ENCODE results near the gene MROH2A. TPM values are rescaled to one million over a fixed set of nuclear protein-coding genes. Genes with fewer than 3 reads are reported as not detected.
A peak's percentile ranks its signal among the peaks of the same experiment; 100 is the strongest.

The MROH2A gene
- total and polyA plus RNA-seq, 4 donors, result 0.08 to 0.28 (median 0.09) TPM; not detected in 1

GRCh38 chr2:233798335-233799086, 20.4 kb downstream of the MROH2A start:
- Histone ChIP-seq H3K9ac (ENCODE audit: low read depth in 1 of 2, low read length in 2 of 2) (no peak overlapping the region), H3K4me3 (ENCODE audit: low read depth in 1 of 3, low read length in 3 of 3) (no peak overlapping the region), H3K27ac (ENCODE audit: low read depth in 1 of 2, low read length in 2 of 2) (no peak overlapping the region), H3K4me1 (ENCODE audit: control insufficient read depth in 4 of 4, insufficient read depth in 4 of 4, low read length in 3 of 4) (no peaks in the 10 kb centered on the region), H3K9me3 (ENCODE audit: control insufficient read depth in 4 of 4, low read length in 3 of 4) (no peaks in the 10 kb centered on the region), H3K27me3 (ENCODE audit: control insufficient read depth in 4 of 4, insufficient read depth in 4 of 4, low read length in 3 of 4) (no peaks in the 10 kb centered on the region), H3K36me3 (ENCODE audit: control insufficient read depth in 4 of 4, insufficient read depth in 3 of 4, low read depth in 1 of 4, low read length in 3 of 4) (no peaks in the 10 kb centered on the region)
- DNase-seq (ENCODE audit: low spot score), result peak; percentile 26
- WGBS, result 89% methylated on average over 14 of the region's 14 CpGs
- TF ChIP-seq RXRA (IDR thresholded peaks at IDR 0.05) (no peak), FOXA2 (IDR thresholded peaks at IDR 0.05) (no peak), ATF3 (IDR thresholded peaks at IDR 0.05) (no peak), GABPA (IDR thresholded peaks at IDR 0.05 in 1 of 2, conservative IDR thresholded peaks at IDR 0.05 in 1 of 2) (no peak), YY1 (IDR thresholded peaks at IDR 0.05) (no peak), CTCF (IDR thresholded peaks at IDR 0.05; ENCODE audit: low read depth, low read length, missing input control) (no peak)

GRCh38 chr2:233799087-233799665, 21.0 kb downstream of the MROH2A start:
- Histone ChIP-seq H3K27me3 (ENCODE audit: control insufficient read depth in 4 of 4, insufficient read depth in 4 of 4, low read length in 3 of 4) (no peaks in the 10 kb centered on the region), H3K4me1 (ENCODE audit: control insufficient read depth in 4 of 4, insufficient read depth in 4 of 4, low read length in 3 of 4) (no peaks in the 10 kb centered on the region), H3K4me3 (ENCODE audit: low read depth in 1 of 3, low read length in 3 of 3) (no peak overlapping the region), H3K9ac (ENCODE audit: low read depth in 1 of 2, low read length in 2 of 2) (no peak overlapping the region), H3K27ac (ENCODE audit: low read depth in 1 of 2, low read length in 2 of 2) (no peak overlapping the region), H3K36me3 (ENCODE audit: control insufficient read depth in 4 of 4, insufficient read depth in 3 of 4, low read depth in 1 of 4, low read length in 3 of 4) (no peaks in the 10 kb centered on the region), H3K9me3 (ENCODE audit: control insufficient read depth in 4 of 4, low read length in 3 of 4) (no peaks in the 10 kb centered on the region)
- TF ChIP-seq FOXA2 (IDR thresholded peaks at IDR 0.05), result no peak
- no peak for TF ChIP-seq ATF3 (IDR thresholded peaks at IDR 0.05)
- TF ChIP-seq RAD21 (IDR thresholded peaks at IDR 0.05), result no peak
- TF ChIP-seq NR2F2 (IDR thresholded peaks at IDR 0.05), result no peak
- TF ChIP-seq HNF4G (IDR thresholded peaks at IDR 0.05), result no peak
- no peak for TF ChIP-seq RXRA (IDR thresholded peaks at IDR 0.05)
- TF ChIP-seq MAX (IDR thresholded peaks at IDR 0.05), result no peak
- TF ChIP-seq GABPA (IDR thresholded peaks at IDR 0.05 in 1 of 2, conservative IDR thresholded peaks at IDR 0.05 in 1 of 2), result no peak
- no peak for TF ChIP-seq YY1 (IDR thresholded peaks at IDR 0.05)
- TF ChIP-seq EGR1 (IDR thresholded peaks at IDR 0.05; ENCODE audit: low read depth in 2 of 2), result no peak
- TF ChIP-seq REST (IDR thresholded peaks at IDR 0.05), result no peak
- TF ChIP-seq FOXA1 (IDR thresholded peaks at IDR 0.05), result no peak
- no peak for TF ChIP-seq HNF4A (conservative IDR thresholded peaks at IDR 0.05)
- no peak for TF ChIP-seq TAF1 (conservative IDR thresholded peaks at IDR 0.05)
- DNase-seq (ENCODE audit: low spot score), result no peak
- WGBS, result 76% methylated on average over 7 of the region's 7 CpGs
